HG03025 (cell line): ENCODE data around the gene LDHB.
A peak's percentile ranks its signal among the peaks of the same experiment; 100 is the strongest.
"Not testable (repeated sequence)": the region's sequence is repeated elsewhere in the genome, so short reads cannot be mapped to it uniquely, and the experiment has no call there.

Experiments
- ATAC-seq: cut with Tn5 transposase; IDR thresholded peaks from one replicate; pipeline ENCODE4 v1.9.1; 2021; ENCODE audit warnings: mild to moderate bottlenecking, moderate library complexity; ENCODE audit not compliant: unreplicated experiment, low FRiP score

The LDHB gene

GRCh38 chr12:21657326-21658077, at the start of gene LDHB:
Gene LDHB, minus strand, starts transcription at chr12:21657842. Its CDS starts 3,171 bp downstream, at chr12:21654671.
- peak; percentile 93 for ATAC-seq

- no peak for ATAC-seq
Observed at GRCh38 chr12:21704847-21705246, 47.2 kb upstream of the LDHB start.

GRCh38 chr12:21699851-21700250, 42.2 kb upstream of the LDHB start:
- ATAC-seq: no peak

- no peak for ATAC-seq
Observed at GRCh38 chr12:21697904-21698630, 40.4 kb upstream of the LDHB start.

GRCh38 chr12:21696625-21697024, 39.0 kb upstream of the LDHB start:
- no peak for ATAC-seq

GRCh38 chr12:21695986-21696385, 38.3 kb upstream of the LDHB start:
- no peak for ATAC-seq

- no peak for ATAC-seq
Observed at GRCh38 chr12:21694660-21695059, 37.0 kb upstream of the LDHB start.

- ATAC-seq: no peak
Observed at GRCh38 chr12:21691515-21691914, 33.9 kb upstream of the LDHB start.

- ATAC-seq: no peak
Observed at GRCh38 chr12:21690704-21691368, 33.2 kb upstream of the LDHB start.

- ATAC-seq: no peak
Observed at GRCh38 chr12:21683115-21683514, 25.5 kb upstream of the LDHB start.

GRCh38 chr12:21678959-21679358, 21.3 kb upstream of the LDHB start:
- no peak for ATAC-seq

- ATAC-seq: no peak
Observed at GRCh38 chr12:21677622-21678277, 20.1 kb upstream of the LDHB start.

GRCh38 chr12:21677204-21677603, 19.6 kb upstream of the LDHB start:
- ATAC-seq: no peak

GRCh38 chr12:21676776-21677175, 19.1 kb upstream of the LDHB start:
- no peak for ATAC-seq

- no peak for ATAC-seq
Observed at GRCh38 chr12:21675641-21676040, 18.0 kb upstream of the LDHB start.

- ATAC-seq: no peak
Observed at GRCh38 chr12:21675096-21675495, 17.5 kb upstream of the LDHB start.

- ATAC-seq: not testable (repeated sequence)
Observed at GRCh38 chr12:21673830-21674552, 16.3 kb upstream of the LDHB start.

- ATAC-seq: no peak
Observed at GRCh38 chr12:21672146-21672545, 14.5 kb upstream of the LDHB start.

GRCh38 chr12:21666722-21667121, 9.1 kb upstream of the LDHB start:
- no peak for ATAC-seq

- no peak for ATAC-seq
Observed at GRCh38 chr12:21665816-21666215, 8.2 kb upstream of the LDHB start.
